22Rv1 (cell line): ENCODE results near the gene HOTAIR.

Source experiments
- H3K27ac ChIP-seq: fragments of 450-650 bp; 2 replicates; pipeline ENCODE4 v1.5.1; 2017
- CTCF ChIP-seq: fragments of 450-650 bp; IDR thresholded peaks from 2 replicates; pipeline ENCODE4 v1.5.1; 2017; ENCODE audit warnings: mild to moderate bottlenecking
- ZFX ChIP-seq: fragments of 450-650 bp; IDR thresholded peaks from 2 replicates; pipeline ENCODE4 v1.6.1; 2017; ENCODE audit warnings: antibody characterized with exemption, borderline replicate concordance

HOTAIR gene

GRCh38 chr12:53982648-53983567 lies 8.2 kb upstream of the HOTAIR start:
- TF ChIP-seq CTCF (no peak), ZFX (no peak)
- H3K27ac ChIP-seq = no peak overlapping the region

- H3K27ac ChIP-seq = peak overlapping the region; percentile 91; the same call in 1 of the 2 replicates
- no peak for TF ChIP-seq CTCF
Measured at GRCh38 chr12:53981634-53982565, 7.1 kb upstream of the HOTAIR start.

- H3K27ac ChIP-seq = peak overlapping the region; percentile 91
- TF ChIP-seq CTCF (no peak), ZFX (no peak)
Measured at GRCh38 chr12:53980802-53981496, 6.2 kb upstream of the HOTAIR start.

GRCh38 chr12:53980104-53980801 lies 5.5 kb upstream of the HOTAIR start:
- TF ChIP-seq CTCF = no peak
- no peak for TF ChIP-seq ZFX
- H3K27ac ChIP-seq = peak overlapping the region; percentile 91

- TF ChIP-seq CTCF (no peak), ZFX (no peak)
- H3K27ac ChIP-seq = peak overlapping the region; percentile 91
Measured at GRCh38 chr12:53978477-53979356, 4.0 kb upstream of the HOTAIR start.
